ENCODE results near the gene SGPP2.

- TF ChIP-seq FOXM1 (IDR thresholded peaks at IDR 0.05; ENCODE audit: borderline replicate concordance) (no peak), HDGF (IDR thresholded peaks at IDR 0.05; ENCODE audit: borderline replicate concordance) (no peak), CTBP1 (IDR thresholded peaks at IDR 0.05; ENCODE audit: borderline replicate concordance) (no peak), SUZ12 (IDR thresholded peaks at IDR 0.05) (no peak), FOXK2 (IDR thresholded peaks at IDR 0.05) (no peak), TARDBP (IDR thresholded peaks at IDR 0.05) (no peak), SP1 (IDR thresholded peaks at IDR 0.05) (no peak), ARNT (IDR thresholded peaks at IDR 0.05) (no peak), FOXA1 (IDR thresholded peaks at IDR 0.05) (no peak), ZNF384 (IDR thresholded peaks at IDR 0.05) (no peak), BHLHE40 (IDR thresholded peaks at IDR 0.05; ENCODE audit: borderline replicate concordance) (no peak)
These were observed at the start of gene SGPP2 for GRCh38 chr2:222424276-222424728.
